BLaER1 treated with 17β-estradiol and CSF1 and Interleukin-3, amounts not matched to agents 10 nM and 100 nM (cell line): ENCODE results near the gene BABAM2.
"Not testable (repeated sequence)": the region's sequence is repeated elsewhere in the genome, so short reads cannot be mapped to it uniquely, and the experiment has no call there.

Experiments used
- H3K27ac ChIP-seq, 11 experiments: shearing (Covaris generic); formaldehyde crosslinking; 2 replicates each; pipeline ENCODE4 v1.8.1; 2022
- H3K27me3 ChIP-seq, 11 experiments: shearing (Covaris generic); formaldehyde crosslinking; 2 replicates each; pipeline ENCODE4 v1.8.1; 2022
- H3K36me3 ChIP-seq, 11 experiments: shearing (Covaris generic); formaldehyde crosslinking; 2 replicates each; pipeline ENCODE4 v1.8.1; 2022
- H3K4me1 ChIP-seq, 10 experiments: shearing (Covaris generic); formaldehyde crosslinking; 2 replicates each; pipeline ENCODE4 v1.8.1; 2022
- H3K4me2 ChIP-seq, 11 experiments: shearing (Covaris generic); formaldehyde crosslinking; 2 replicates each; pipeline ENCODE4 v1.8.1; 2022
- H3K4me3 ChIP-seq, 10 experiments: shearing (Covaris generic); formaldehyde crosslinking; 2 replicates each; pipeline ENCODE4 v1.8.1; 2022
- H3K9ac ChIP-seq, 11 experiments: shearing (Covaris generic); formaldehyde crosslinking; 2 replicates each; pipeline ENCODE4 v1.8.1; 2022
- H3K9me3 ChIP-seq, 11 experiments: shearing (Covaris generic); formaldehyde crosslinking; replicated peaks in 1 of 11; 2 replicates each; pipeline ENCODE4 v1.8.1; 2022
- H4K20me1 ChIP-seq, 11 experiments: shearing (Covaris generic); formaldehyde crosslinking; 2 replicates each; pipeline ENCODE4 v1.8.1; 2022
- Cebpa-rat ChIP-seq, 11 experiments: shearing (Covaris generic); IDR thresholded peaks; 2 replicates each; pipeline ENCODE4 v1.8.1; 2022

The BABAM2 gene

DNA sequence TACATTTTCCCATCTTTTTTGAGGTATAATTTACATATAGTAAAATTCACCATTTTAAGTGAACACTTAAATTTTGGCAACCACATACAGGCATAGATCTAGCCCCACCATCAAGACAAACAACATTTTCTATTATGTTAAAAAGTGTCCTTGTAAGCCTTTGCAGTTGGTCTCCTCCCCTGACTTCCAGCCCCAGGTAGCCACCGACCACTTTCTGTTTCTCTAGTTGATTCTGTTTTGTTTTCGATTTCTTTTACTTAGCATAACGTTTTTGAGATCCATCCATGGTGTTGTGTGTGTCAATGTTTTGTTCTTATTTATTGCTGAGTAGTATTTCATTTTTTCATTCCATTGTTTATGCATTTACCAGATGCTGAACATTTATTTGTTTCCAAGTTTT, 366.7 kb downstream of the BABAM2 start:
- no peak overlapping the region for H3K4me2 ChIP-seq
- H4K20me1 ChIP-seq: no peaks in the 10 kb centered on the region
- H3K9ac ChIP-seq: no peak overlapping the region
- no peak overlapping the region for H3K27ac ChIP-seq
- H3K36me3 ChIP-seq: peaks cover 3 to 27% (median 15%) of the 10 kb centered on the region in 11 experiments; a peak in 16 of 22 replicates
- peaks cover 4 to 18% (median 10%) of the 10 kb centered on the region in 10 experiments; a peak in 18 of 20 replicates for H3K4me1 ChIP-seq
- H3K27me3 ChIP-seq: no peaks in the 10 kb centered on the region
- peaks cover 5 to 18% (median 13%) of the 10 kb centered on the region in 11 experiments; a peak in 16 of 22 replicates for H3K9me3 ChIP-seq
- H3K4me3 ChIP-seq: no peak overlapping the region
- no peak for TF ChIP-seq Cebpa-rat (IDR thresholded peaks at IDR 0.05)

- not testable (repeated sequence) for H3K9ac ChIP-seq, H3K4me2 ChIP-seq, H4K20me1 ChIP-seq, H3K4me3 ChIP-seq, H3K27ac ChIP-seq, H3K4me1 ChIP-seq, H3K27me3 ChIP-seq
- Histone ChIP-seq H3K36me3 (peaks cover 7 to 25% (median 17%) of the 10 kb centered on the region in 11 experiments; a peak in 17 of 22 replicates), H3K9me3 (peaks cover 5 to 18% (median 13%) of the 10 kb centered on the region in 11 experiments; a peak in 16 of 22 replicates)
Observed at GRCh38 chr2:28259226-28259625, 368.7 kb downstream of the BABAM2 start.

DNA sequence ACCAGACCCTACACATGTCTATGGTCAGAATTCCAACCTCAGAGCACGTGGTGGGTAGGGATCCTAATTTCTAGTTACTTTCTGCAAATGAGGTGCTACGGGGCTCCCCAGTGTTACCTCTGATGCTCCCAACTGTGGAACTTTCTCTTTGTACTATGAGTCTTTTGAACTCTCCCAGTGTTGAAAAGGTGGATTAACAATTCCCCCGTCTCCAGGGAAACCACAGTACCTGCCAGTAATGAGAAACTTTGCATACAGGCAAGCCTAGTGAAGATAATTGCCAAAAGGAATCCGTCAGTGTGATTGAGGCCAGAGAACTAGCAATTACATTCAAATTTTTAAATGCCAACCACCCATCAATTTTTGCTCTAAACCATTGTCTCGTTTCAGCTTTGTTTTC, 373.2 kb downstream of the BABAM2 start:
- no peaks in the 10 kb centered on the region for H4K20me1 ChIP-seq
- peaks cover 0 to 8% (median 2%) of the 10 kb centered on the region in 10 experiments; a peak in 4 of 20 replicates for H3K4me1 ChIP-seq
- TF ChIP-seq Cebpa-rat (IDR thresholded peaks at IDR 0.05): no peak
- peaks cover 7 to 37% (median 15%) of the 10 kb centered on the region in 11 experiments; a peak in 15 of 22 replicates for H3K36me3 ChIP-seq
- H3K27me3 ChIP-seq: no peaks in the 10 kb centered on the region
- no peak overlapping the region for H3K4me3 ChIP-seq
- H3K4me2 ChIP-seq: no peak overlapping the region
- H3K9ac ChIP-seq: no peak overlapping the region
- H3K9me3 ChIP-seq: peaks cover 5 to 18% (median 13%) of the 10 kb centered on the region in 11 experiments; a peak in 16 of 22 replicates
- H3K27ac ChIP-seq: no peak overlapping the region

DNA sequence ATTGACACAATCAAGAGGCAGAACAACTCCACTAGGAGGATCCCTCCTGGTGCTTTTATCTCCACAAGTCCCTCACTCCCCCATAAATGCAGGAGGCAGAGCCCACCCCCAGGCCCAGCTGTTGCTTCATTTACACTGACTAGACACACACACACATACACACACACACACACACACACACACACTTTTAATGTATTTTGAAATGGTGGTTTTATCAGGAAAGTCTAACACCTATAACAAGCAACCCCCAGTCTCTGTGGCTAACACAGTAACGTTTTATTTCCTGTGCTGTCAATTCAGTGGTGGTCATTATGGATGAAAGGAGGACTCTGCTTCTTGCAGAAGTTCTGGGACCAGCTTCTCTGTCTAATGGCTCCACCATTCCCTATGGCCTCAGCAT, 376.8 kb downstream of the BABAM2 start:
- H3K27ac ChIP-seq: no peak overlapping the region
- peaks cover 0 to 28% (median 5%) of the 10 kb centered on the region in 11 experiments; a peak in 7 of 22 replicates for H3K36me3 ChIP-seq
- H4K20me1 ChIP-seq: no peaks in the 10 kb centered on the region
- no peaks in the 10 kb centered on the region for H3K9me3 ChIP-seq
- no peak overlapping the region for H3K4me3 ChIP-seq
- H3K27me3 ChIP-seq: no peaks in the 10 kb centered on the region
- no peak for TF ChIP-seq Cebpa-rat (IDR thresholded peaks at IDR 0.05)
- H3K4me1 ChIP-seq: peaks cover 0 to 19% (median 12%) of the 10 kb centered on the region in 10 experiments; a peak in 19 of 20 replicates
- no peak overlapping the region; a peak in 1 of 22 replicates for H3K4me2 ChIP-seq
- no peak overlapping the region for H3K9ac ChIP-seq

GRCh38 chr2:28268386-28268785, 377.9 kb downstream of the BABAM2 start:
- no peak for TF ChIP-seq Cebpa-rat (IDR thresholded peaks at IDR 0.05)
- no peaks in the 10 kb centered on the region for H4K20me1 ChIP-seq
- peaks cover 0 to 25% (median 4%) of the 10 kb centered on the region in 11 experiments; a peak in 8 of 22 replicates for H3K36me3 ChIP-seq
- no peaks in the 10 kb centered on the region for H3K27me3 ChIP-seq
- H3K4me1 ChIP-seq: peaks cover 0 to 19% (median 16%) of the 10 kb centered on the region in 10 experiments; a peak in 19 of 20 replicates
- H3K27ac ChIP-seq: no peak overlapping the region
- H3K9me3 ChIP-seq: no peaks in the 10 kb centered on the region
- no peak overlapping the region for H3K4me3 ChIP-seq
- H3K9ac ChIP-seq: no peak overlapping the region
- H3K4me2 ChIP-seq: 0 out of 22 replicates have a peak overlapping the region, but pooled peaks of 1 of the 11 experiments have one; percentile 44

- Histone ChIP-seq H3K27me3 (no peaks in the 10 kb centered on the region), H3K36me3 (peaks cover 0 to 18% (median 0%) of the 10 kb centered on the region in 11 experiments; a peak in 6 of 22 replicates), H3K9ac (no peak overlapping the region), H4K20me1 (no peaks in the 10 kb centered on the region), H3K27ac (no peak overlapping the region), H3K4me2 (peak overlapping the region in 7 of 11 experiments; percentile 4 to 44 (median 26); a peak in 8 of 22 replicates), H3K4me1 (peaks cover 7 to 26% (median 16%) of the 10 kb centered on the region in 10 experiments), H3K4me3 (no peak overlapping the region), H3K9me3 (no peaks in the 10 kb centered on the region)
- no peak for TF ChIP-seq Cebpa-rat (IDR thresholded peaks at IDR 0.05)
Observed at GRCh38 chr2:28269019-28269784, 378.7 kb downstream of the BABAM2 start.

- Histone ChIP-seq H3K4me1 (peaks cover 12 to 40% (median 22%) of the 10 kb centered on the region in 10 experiments), H3K4me3 (no peak overlapping the region), H3K9me3 (no peaks in the 10 kb centered on the region), H3K27me3 (no peaks in the 10 kb centered on the region), H3K27ac (no peak overlapping the region), H3K9ac (no peak overlapping the region), H4K20me1 (no peaks in the 10 kb centered on the region), H3K4me2 (peak overlapping the region in 4 of 11 experiments; percentile 20 to 59 (median 36); a peak in 6 of 22 replicates), H3K36me3 (peaks cover 0 to 9% (median 0%) of the 10 kb centered on the region in 11 experiments; a peak in 6 of 22 replicates)
- TF ChIP-seq Cebpa-rat (IDR thresholded peaks at IDR 0.05): no peak
Observed at GRCh38 chr2:28270456-28271152, 380.1 kb downstream of the BABAM2 start.

GRCh38 chr2:28271231-28271918, 380.8 kb downstream of the BABAM2 start:
- Histone ChIP-seq H3K4me1 (peaks cover 12 to 48% (median 29%) of the 10 kb centered on the region in 10 experiments), H3K36me3 (peaks cover 0 to 9% (median 0%) of the 10 kb centered on the region in 11 experiments; a peak in 6 of 22 replicates), H3K9me3 (no peaks in the 10 kb centered on the region), H3K27ac (no peak overlapping the region), H3K27me3 (no peaks in the 10 kb centered on the region), H3K9ac (no peak overlapping the region), H3K4me3 (no peak overlapping the region), H3K4me2 (peak overlapping the region in 5 of 11 experiments; percentile 20 to 59 (median 34); a peak in 9 of 22 replicates), H4K20me1 (no peaks in the 10 kb centered on the region)
- TF ChIP-seq Cebpa-rat (IDR thresholded peaks at IDR 0.05): no peak
